IMR-90 (cell line): Measurements from ENCODE around the gene SLC15A1. TPM values are rescaled to one million over a fixed set of nuclear protein-coding genes. Genes with fewer than 3 reads are reported as not detected.

ENCODE experiments used
- ATAC-seq: fragments of 200-7000 bp; cut with Tn5 transposase; 2 replicates; pipeline ENCODE4 v1.9.1; 2020; ENCODE audit warnings: low read depth, mild to moderate bottlenecking, moderate library complexity
- BruUV-seq: library from RNA; stranded (reverse); fragments of 400-500 nt; replicated peaks from 2 replicates; lab custom pipeline; 2021; lab: Mats Ljungman, UMichigan
- CTCF ChIA-PET: fragments of 300-600 bp; formaldehyde crosslinking; extraction: SDS; loops from one replicate; lab custom pipeline; 2021; ENCODE audit warnings: antibody characterized with exemption; lab: Yijun Ruan, JAX
- POLR2A ChIA-PET: fragments of 300-600 bp; sonication (Branson Sonifier 250); formaldehyde crosslinking; loops from one replicate; lab custom pipeline; 2022; ENCODE audit warnings: antibody characterized with exemption; ENCODE audit not compliant: unreplicated experiment; lab: Charles Lee
- DNase-seq: peaks from one replicate; pipeline ENCODE4 v3.0.0; 2013
- H2AFZ ChIP-seq: replicated peaks from 2 replicates; pipeline ENCODE3; 2013; ENCODE audit warnings: low read length, mild to moderate bottlenecking; ENCODE audit not compliant: poor library complexity
- H2AK5ac ChIP-seq: 2 replicates; pipeline ENCODE4 v1.6.1; 2013; ENCODE audit warnings: low read depth, low read length, inconsistent platforms
- H2AK9ac ChIP-seq: replicated peaks from 2 replicates; pipeline ENCODE3; 2013; ENCODE audit warnings: mild to moderate bottlenecking, low read depth, low read length, moderate library complexity; ENCODE audit not compliant: poor library complexity
- H2BK120ac ChIP-seq: 2 replicates; pipeline ENCODE4 v1.6.1; 2013; ENCODE audit warnings: low read depth, low read length, inconsistent platforms
- H2BK15ac ChIP-seq: 3 replicates; pipeline ENCODE4 v1.6.1; 2013; ENCODE audit warnings: low read depth, low read length, inconsistent platforms
- H2BK20ac ChIP-seq: 2 replicates; pipeline ENCODE4 v1.6.1; 2013; ENCODE audit warnings: low read depth, mild to moderate bottlenecking, inconsistent platforms, low read length, moderate library complexity
- H2BK5ac ChIP-seq: 2 replicates; pipeline ENCODE4 v1.6.1; 2013; ENCODE audit warnings: mild to moderate bottlenecking, low read depth, low read length, inconsistent platforms; ENCODE audit not compliant: poor library complexity, severe bottlenecking
- H3K14ac ChIP-seq: replicated peaks from 2 replicates; pipeline ENCODE4 v1.6.1; 2013; ENCODE audit warnings: low read depth, low read length, inconsistent platforms
- H3K18ac ChIP-seq: 2 replicates; pipeline ENCODE4 v1.6.1; 2013; ENCODE audit warnings: low read depth, low read length, control low read depth
- H3K23ac ChIP-seq: 2 replicates; pipeline ENCODE4 v1.6.1; 2013; ENCODE audit warnings: low read depth, low read length, inconsistent platforms
- H3K27ac ChIP-seq: 2 replicates; pipeline ENCODE4 v1.5.1; 2013; ENCODE audit warnings: mild to moderate bottlenecking, control low read depth, low read length; ENCODE audit not compliant: insufficient read depth
- H3K27me3 ChIP-seq: 2 replicates; pipeline ENCODE4 v1.6.1; 2013; ENCODE audit warnings: low read length; ENCODE audit not compliant: control insufficient read depth, insufficient read depth
- H3K36me3 ChIP-seq: 2 replicates; pipeline ENCODE4 v1.6.1; 2013; ENCODE audit warnings: low read length, mixed read lengths; ENCODE audit not compliant: control insufficient read depth, insufficient read depth
- H3K4ac ChIP-seq: 2 replicates; pipeline ENCODE4 v1.6.1; 2013; ENCODE audit warnings: low read depth, low read length, inconsistent platforms
- H3K4me1 ChIP-seq: 2 replicates; pipeline ENCODE4 v1.6.1; 2013; ENCODE audit warnings: low read length, mixed read lengths; ENCODE audit not compliant: control insufficient read depth, insufficient read depth
- H3K4me2 ChIP-seq: 2 replicates; pipeline ENCODE4 v1.6.1; 2013; ENCODE audit warnings: low read depth, mild to moderate bottlenecking, control low read depth, low read length, moderate library complexity
- H3K4me3 ChIP-seq: 2 replicates; pipeline ENCODE4 v1.5.1; 2013; ENCODE audit warnings: low read depth, mild to moderate bottlenecking, control low read depth, low read length, moderate library complexity; ENCODE audit not compliant: insufficient read depth
- H3K56ac ChIP-seq: 2 replicates; pipeline ENCODE4 v1.6.1; 2013; ENCODE audit warnings: low read length, inconsistent platforms; ENCODE audit not compliant: insufficient read depth; ENCODE audit errors: extremely low read depth
- H3K79me1 ChIP-seq, 2 experiments: 2 replicates each; pipeline ENCODE4 v1.6.1; 2013; ENCODE audit warnings: low read length in 2 of 2, inconsistent platforms in 1 of 2, low read depth in 1 of 2
- H3K9ac ChIP-seq: 2 replicates; pipeline ENCODE4 v1.6.1; 2013; ENCODE audit warnings: low read depth, low read length, control low read depth
- H3K9me1 ChIP-seq: 2 replicates; pipeline ENCODE4 v1.6.1; 2013; ENCODE audit warnings: low read length, inconsistent platforms; ENCODE audit not compliant: insufficient read depth
- H3K9me3 ChIP-seq: 2 replicates; pipeline ENCODE4 v1.6.1; 2013; ENCODE audit warnings: low read length; ENCODE audit not compliant: control insufficient read depth, insufficient read depth
- H4K20me1 ChIP-seq: 2 replicates; pipeline ENCODE4 v1.6.1; 2013; ENCODE audit warnings: low read length, inconsistent platforms; ENCODE audit not compliant: insufficient read depth
- H4K5ac ChIP-seq: 2 replicates; pipeline ENCODE4 v1.6.1; 2013; ENCODE audit warnings: mild to moderate bottlenecking, low read depth, low read length, control low read depth
- H4K8ac ChIP-seq, 2 experiments: 2 replicates each; pipeline ENCODE4 v1.6.1; 2013; ENCODE audit warnings: low read depth in 2 of 2, low read length in 2 of 2, control low read depth in 1 of 2, inconsistent platforms in 1 of 2
- H4K91ac ChIP-seq: 2 replicates; pipeline ENCODE4 v1.6.1; 2013; ENCODE audit warnings: low read depth, low read length, inconsistent platforms; ENCODE audit not compliant: insufficient read depth
- CEBPB ChIP-seq: IDR thresholded peaks from 2 replicates; pipeline ENCODE4 v1.6.1; 2012; ENCODE audit warnings: low read depth, low read length, improper control_type of control experiment
- CTCF ChIP-seq: conservative IDR thresholded peaks from 2 replicates; pipeline ENCODE4 v1.5.1; 2012; ENCODE audit warnings: mild to moderate bottlenecking, low read depth, low read length, improper control_type of control experiment
- MAFK ChIP-seq: IDR thresholded peaks from 2 replicates; pipeline ENCODE4 v1.6.1; 2012; ENCODE audit warnings: low read depth, low read length, improper control_type of control experiment
- MAZ ChIP-seq: IDR thresholded peaks from 2 replicates; pipeline ENCODE4 v1.6.1; 2012; ENCODE audit warnings: low read depth, mild to moderate bottlenecking, low read length, improper control_type of control experiment, moderate library complexity, borderline replicate concordance
- RAD21 ChIP-seq: IDR thresholded peaks from 2 replicates; pipeline ENCODE4 v1.6.1; 2012; ENCODE audit warnings: low read length, improper control_type of control experiment
- SMC3 ChIP-seq: fragments of 150-350 bp; IDR thresholded peaks from 2 replicates; pipeline ENCODE4 v1.6.1; 2016; ENCODE audit warnings: low read depth, mild to moderate bottlenecking, antibody characterized with exemption, low read length, moderate library complexity
- USF2 ChIP-seq: fragments of 150-350 bp; IDR thresholded peaks from 2 replicates; pipeline ENCODE4 v1.6.1; 2017; ENCODE audit warnings: mild to moderate bottlenecking, antibody characterized with exemption, low read length, low read depth
- WGBS, 2 experiments: methylation state at CpG; one replicate each; pipeline versions ENCODE4 v1.1.5 to v1.1.7; 2013; ENCODE audit warnings: missing lambda C conversion rate in 2 of 2; ENCODE audit not compliant: insufficient read length in 1 of 2; ENCODE audit errors: extremely low coverage in 2 of 2; 5-methylcytosine and 5-hydroxymethylcytosine counted together
- dilution Hi-C: fragments of 300-500 bp; cut with HindIII; formaldehyde crosslinking; loops from one replicate; pipeline ENCODE4 v1.14.3; 2018; ENCODE audit warnings: low sequenced_read_pairs; ENCODE audit not compliant: unreplicated experiment
- in situ Hi-C: fragments of 300-500 bp; cut with MboI; formaldehyde crosslinking; loops from 3 replicates; pipeline ENCODE4 v1.14.3; 2019; ENCODE audit warnings: low sequenced_read_pairs, inconsistent platforms, mixed read lengths
- intact Hi-C: fragments of 100-400 bp; cut with micrococcal nuclease; formaldehyde crosslinking; loops from 2 replicates; pipeline ENCODE4 v1.10.0; 2022
- polyA plus RNA-seq, 3 experiments: library from polyadenylated mRNA; depleted of rRNA; stranded (reverse); fragments of >200 nt; gene quantifications; 2 replicates each; pipeline ENCODE4 v1.2.3, GENCODE V29; 2012; ENCODE audit warnings: low replicate concordance in 1 of 3
- total RNA-seq: library from RNA; depleted of rRNA; stranded (reverse); fragments of >200 nt; gene quantifications from 2 replicates; pipeline ENCODE4 v1.2.3, GENCODE V29; 2012

SLC15A1 gene
- total and polyA plus RNA-seq, 2 of the 4 experiments (the other 2 are of a cell fraction), result not detected

GRCh38 chr13:98787996-98788395 is 35.5 kb upstream of the SLC15A1 start:
- Histone ChIP-seq H3K27me3 (peaks cover 34% of the 10 kb centered on the region), H3K4me1 (no peaks in the 10 kb centered on the region), H3K9ac (no peak overlapping the region), H3K4ac (no peak overlapping the region), H4K5ac (no peak overlapping the region), H3K4me2 (no peak overlapping the region), H3K79me1 (no peaks in the 10 kb centered on the region), H3K14ac (no peak overlapping the region), H4K20me1 (no peaks in the 10 kb centered on the region), H2AK9ac (no peak overlapping the region), H2BK120ac (no peak overlapping the region), H3K9me3 (0 out of 2 replicates have a peak, but pooled peaks cover 2% of the 10 kb centered on the region), H2BK5ac (no peak overlapping the region), H3K36me3 (no peaks in the 10 kb centered on the region), H3K56ac (no peak overlapping the region), H3K23ac (no peak overlapping the region), H3K9me1 (no peaks in the 10 kb centered on the region), H2BK15ac (no peak overlapping the region), H2BK20ac (no peak overlapping the region), H3K4me3 (no peak overlapping the region), H2AK5ac (no peak overlapping the region), H4K8ac (no peak overlapping the region), H3K18ac (no peak overlapping the region), H3K27ac (no peak overlapping the region), H2AFZ (no peak overlapping the region), H4K91ac (no peak overlapping the region)
- POLR2A ChIA-PET, result no interaction called here
- DNase-seq, result no peak
- intact Hi-C loops, result no loop called here
- BruUV-seq, result no TSS peak
- in situ Hi-C loops, result no loop called here
- CTCF ChIA-PET, result no interaction called here
- ATAC-seq, result no peak
- dilution Hi-C loops, result no loop called here
- TF ChIP-seq SMC3, result no peak
- no peak for TF ChIP-seq CEBPB
- no peak for TF ChIP-seq USF2
- no peak for TF ChIP-seq MAFK
- no peak for TF ChIP-seq CTCF
- no peak for TF ChIP-seq MAZ
- TF ChIP-seq RAD21, result no peak
- WGBS, 2 experiments, result 84% methylated on average over 6 of the region's 9 CpGs; no CpG with 5 or more reads in 1 of the 2 experiments
